ENCODE measurements around the gene ATP2B1. TPM values are rescaled to one million over a fixed set of nuclear protein-coding genes. Genes with fewer than 3 reads are reported as not detected.

ATP2B1 gene
- total and polyA plus RNA-seq, 2 of the 13 experiments (the other 11 are each of a cell fraction or from before 2014, with no cell fraction given): 12.1 to 60.2 TPM

DNA sequence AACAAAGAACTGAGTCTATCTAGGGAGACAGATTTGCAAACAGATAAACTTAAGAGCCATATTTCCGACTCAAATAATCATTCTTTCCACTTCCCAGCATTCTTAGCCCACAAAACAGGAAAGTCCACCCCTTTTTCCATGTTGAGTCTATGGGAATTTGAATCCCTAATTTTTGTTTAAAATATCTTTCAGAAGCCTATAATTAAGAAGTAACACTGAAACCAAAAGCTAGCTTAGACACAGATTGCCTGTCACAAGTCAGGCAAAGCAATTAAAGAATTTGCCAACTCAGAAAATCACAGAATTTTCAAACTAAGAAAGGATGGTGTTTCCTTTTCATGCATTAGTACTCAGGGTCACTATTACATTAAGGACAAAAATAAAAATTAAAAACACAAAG, 17.0 kb downstream of the ATP2B1 start:
- in situ Hi-C loops (cut with HindIII; ENCODE audit: extremely low pct_ligation_motif_present, low pct_unique_long_range_greater_than_20kb): no loop called here
- Histone ChIP-seq H3K79me2 (ENCODE audit: insufficient read depth, low read length) (peaks cover 98% of the 10 kb centered on the region), H3K36me3 (replicated peaks in 1 of 2; ENCODE audit: control insufficient read depth in 1 of 2, insufficient read depth in 2 of 2, low read length in 2 of 2) (no peaks in the 10 kb centered on the region), H4K20me1 (ENCODE audit: insufficient read depth, low read length) (peaks cover 5% of the 10 kb centered on the region), H3K9me3 (ENCODE audit: low read length) (no peaks in the 10 kb centered on the region), H2AFZ (ENCODE audit: low read length) (no peak overlapping the region), H3K9ac (ENCODE audit: insufficient read depth, low read depth, low read length) (no peak overlapping the region), H3K4me1 (ENCODE audit: insufficient read depth, low read length) (peaks cover 52% of the 10 kb centered on the region), H3K4me2 (ENCODE audit: low read depth, low read length) (no peak overlapping the region), H3K4me3 (replicated peaks in 1 of 3; ENCODE audit: insufficient read depth in 1 of 3, low read depth in 2 of 3, low read length in 3 of 3) (no peak overlapping the region), H3K27ac (ENCODE audit: extremely low read length, insufficient read depth, low read length) (no peak overlapping the region), H3K27me3 (ENCODE audit: control insufficient read depth in 1 of 2, insufficient read depth in 2 of 2, low read length in 2 of 2) (no peaks in the 10 kb centered on the region)
- 100% methylated on average over 1 of the region's 1 CpG for whole genome bisulfite sequencing (ENCODE audit: low lambda C conversion rate)
- no peak for DNase-seq (ENCODE audit: low spot score)
- no TSS peak for BruUV-seq (replicated peaks)
- intact Hi-C loops (cut with micrococcal nuclease; ENCODE audit: unreplicated experiment): loop anchor here (5.0 kb wide), 1 partner anchor 44 kb away; no protein-coding TSS in a partner anchor
- no peak for TF ChIP-seq KDM2A (CRISPR knock-in tag; IDR thresholded peaks at IDR 0.05; ENCODE audit: borderline replicate concordance, low read depth)
- TF ChIP-seq PRMT3 (CRISPR knock-in tag; IDR thresholded peaks at IDR 0.05; ENCODE audit: borderline replicate concordance, low read depth): no peak
- TF ChIP-seq, protein P1, sequence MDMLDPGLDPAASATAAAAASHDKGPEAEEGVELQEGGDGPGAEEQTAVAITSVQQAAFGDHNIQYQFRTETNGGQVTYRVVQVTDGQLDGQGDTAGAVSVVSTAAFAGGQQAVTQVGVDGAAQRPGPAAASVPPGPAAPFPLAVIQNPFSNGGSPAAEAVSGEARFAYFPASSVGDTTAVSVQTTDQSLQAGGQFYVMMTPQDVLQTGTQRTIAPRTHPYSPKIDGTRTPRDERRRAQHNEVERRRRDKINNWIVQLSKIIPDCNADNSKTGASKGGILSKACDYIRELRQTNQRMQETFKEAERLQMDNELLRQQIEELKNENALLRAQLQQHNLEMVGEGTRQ (IDR thresholded peaks at IDR 0.05; ENCODE audit: low read depth, low read length): no peak
- TF ChIP-seq, protein P1 (CRISPR knock-in tag; IDR thresholded peaks at IDR 0.05; ENCODE audit: borderline replicate concordance): no peak
- no peak for TF ChIP-seq MTA3 (CRISPR knock-in tag; IDR thresholded peaks at IDR 0.05)
- TF ChIP-seq, protein P2, sequence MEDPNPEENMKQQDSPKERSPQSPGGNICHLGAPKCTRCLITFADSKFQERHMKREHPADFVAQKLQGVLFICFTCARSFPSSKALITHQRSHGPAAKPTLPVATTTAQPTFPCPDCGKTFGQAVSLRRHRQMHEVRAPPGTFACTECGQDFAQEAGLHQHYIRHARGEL (CRISPR knock-in tag; IDR thresholded peaks at IDR 0.05): no peak
- no peak for TF ChIP-seq FIP1L1 (IDR thresholded peaks at IDR 0.05; ENCODE audit: borderline replicate concordance, insufficient read depth, low read depth, low read length)
- no peak for TF ChIP-seq SOX5 (CRISPR knock-in tag; IDR thresholded peaks at IDR 0.05; ENCODE audit: borderline replicate concordance)
- no peak for TF ChIP-seq ZNF792 (CRISPR knock-in tag; IDR thresholded peaks at IDR 0.05)
- TF ChIP-seq GFI1 (CRISPR knock-in tag; IDR thresholded peaks at IDR 0.05; ENCODE audit: borderline replicate concordance): no peak
- no peak for FAIRE-seq
- ATAC-seq: no peak
- CTCF ChIA-PET (ENCODE audit: low intra/inter-chr PET ratio, low total read pairs): no interaction called here
- POLR2A ChIA-PET: no interaction called here
